SK-N-SH (cell line): ENCODE results near the gene GPR137.

Experiments used
- CTCF ChIP-seq: fragments of 200-600 bp; sonication (generic); IDR thresholded peaks from 2 replicates; pipeline ENCODE4 v1.6.1; 2017; ENCODE audit warnings: antibody characterized with exemption, mild to moderate bottlenecking, moderate library complexity
- EZH2phosphoT487 ChIP-seq: fragments of 200-600 bp; sonication (generic); IDR thresholded peaks from 2 replicates; pipeline ENCODE4 v1.6.1; 2017; ENCODE audit warnings: low read depth, mixed run types, mild to moderate bottlenecking, antibody characterized with exemption, moderate library complexity, borderline replicate concordance
- GABPA ChIP-seq: IDR thresholded peaks from 2 replicates; pipeline ENCODE4 v1.4.0; 2012; ENCODE audit warnings: low read depth, mild to moderate bottlenecking
- IRF3 ChIP-seq: fragments of 150-350 bp; IDR thresholded peaks from 2 replicates; pipeline ENCODE4 v1.6.1; 2016; ENCODE audit warnings: mild to moderate bottlenecking, low read depth, low read length
- JUND ChIP-seq: IDR thresholded peaks from 2 replicates; pipeline ENCODE4 v1.4.0; 2012
- NRF1 ChIP-seq: IDR thresholded peaks from 2 replicates; pipeline ENCODE4 v1.6.1; 2012; ENCODE audit warnings: low read depth, mild to moderate bottlenecking, low read length
- PBX3 ChIP-seq: IDR thresholded peaks from 2 replicates; pipeline ENCODE4; 2012
- RCOR1 ChIP-seq: fragments of 150-350 bp; IDR thresholded peaks from 2 replicates; pipeline ENCODE4 v1.6.1; 2017; ENCODE audit warnings: antibody characterized with exemption, low read length
- REST ChIP-seq: IDR thresholded peaks from 2 replicates; pipeline ENCODE4 v1.6.1; 2012; ENCODE audit warnings: mild to moderate bottlenecking, low read depth, low read length, moderate library complexity
- USF2 ChIP-seq: fragments of 150-350 bp; IDR thresholded peaks from 2 replicates; pipeline ENCODE4 v1.6.1; 2017; ENCODE audit warnings: antibody characterized with exemption, low read length, low read depth, borderline replicate concordance

GRCh38 chr11:64281957-64282770 is 3.5 kb upstream of the GPR137 start:
- no peak for TF ChIP-seq IRF3
- TF ChIP-seq EZH2phosphoT487: no peak
- no peak for TF ChIP-seq GABPA
- no peak for TF ChIP-seq USF2
- TF ChIP-seq REST: no peak
- TF ChIP-seq CTCF: no peak
- no peak for TF ChIP-seq PBX3
- TF ChIP-seq NRF1: no peak
- TF ChIP-seq JUND: no peak
- no peak for TF ChIP-seq RCOR1
